Measurements from ENCODE around the gene INMT.

Gene INMT

DNA sequence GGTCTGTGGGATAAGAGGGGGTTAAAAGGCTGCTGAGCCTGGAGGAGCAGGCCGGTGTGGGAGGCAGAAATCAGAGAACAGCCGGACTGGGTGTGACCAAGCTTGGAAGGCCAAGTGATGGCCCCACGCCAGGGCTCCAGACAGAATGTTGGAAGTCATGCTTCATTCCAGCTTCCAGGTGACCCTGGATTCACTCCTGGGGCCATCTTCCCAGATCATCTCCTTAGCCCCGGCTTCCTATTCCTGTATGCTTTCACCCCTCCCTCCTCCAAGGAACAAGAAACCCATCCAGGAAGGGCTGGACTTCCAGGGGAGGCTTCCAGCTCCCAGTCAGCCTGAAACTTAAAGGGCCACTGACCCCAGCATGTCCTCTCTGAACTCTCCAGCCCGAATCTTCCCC lies 1.0 kb downstream of the INMT start:
- no peak for DNase-seq (ENCODE audit: low spot score)

DNA sequence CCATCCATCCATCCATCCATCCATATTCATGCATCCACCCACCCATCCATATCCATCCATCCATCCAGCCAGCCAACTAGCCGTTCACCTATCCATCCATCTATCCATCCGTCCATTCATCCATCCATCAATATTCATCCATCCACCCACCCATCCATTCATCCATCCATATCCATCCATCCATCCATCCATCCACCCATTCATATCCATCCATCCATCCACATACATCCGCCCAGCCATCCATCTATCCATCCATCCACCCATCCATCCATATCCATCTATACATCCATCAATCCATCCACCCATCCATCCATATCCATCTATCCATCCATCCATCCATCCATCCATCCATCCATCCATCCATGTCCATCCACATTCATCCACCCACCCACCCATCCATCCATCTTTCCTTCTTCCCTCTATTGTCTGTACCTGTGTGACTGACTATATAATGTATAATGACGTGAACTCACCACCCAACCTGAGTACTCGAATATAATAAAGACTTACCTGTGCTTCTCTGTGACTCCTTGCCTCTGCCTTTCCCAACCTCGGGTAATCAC lies 2.5 kb downstream of the INMT start:
- DNase-seq (ENCODE audit: low spot score) = no peak

DNA sequence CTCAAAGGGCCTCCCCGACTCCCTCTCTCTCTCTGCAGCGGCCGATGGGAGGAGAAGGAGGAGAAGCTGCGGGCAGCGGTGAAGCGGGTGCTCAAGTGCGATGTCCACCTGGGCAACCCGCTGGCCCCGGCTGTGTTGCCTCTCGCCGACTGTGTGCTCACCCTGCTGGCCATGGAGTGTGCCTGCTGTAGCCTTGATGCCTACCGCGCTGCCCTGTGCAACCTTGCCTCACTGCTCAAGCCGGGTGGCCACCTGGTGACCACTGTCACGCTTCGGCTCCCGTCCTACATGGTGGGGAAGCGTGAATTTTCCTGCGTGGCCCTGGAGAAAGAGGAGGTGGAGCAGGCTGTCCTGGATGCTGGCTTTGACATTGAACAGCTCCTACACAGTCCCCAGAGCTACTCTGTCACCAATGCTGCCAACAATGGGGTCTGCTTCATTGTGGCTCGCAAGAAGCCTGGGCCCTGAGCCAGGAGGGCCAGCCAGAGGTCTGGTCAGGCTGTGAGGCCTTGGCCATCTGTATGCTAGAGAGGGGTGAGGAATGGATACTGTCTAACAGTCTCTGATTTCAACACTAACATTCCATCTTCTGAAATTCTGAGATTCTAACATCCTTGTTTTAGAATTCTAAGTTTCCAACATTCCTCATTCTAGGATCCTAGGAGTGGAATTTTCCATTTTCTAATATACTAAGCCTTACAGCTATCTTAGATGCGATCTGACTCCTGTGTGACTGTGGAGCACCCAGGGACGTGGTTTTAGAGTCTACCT lies 3.6 kb downstream of the INMT start:
- peak; percentile 38 for DNase-seq (ENCODE audit: low spot score)

DNA sequence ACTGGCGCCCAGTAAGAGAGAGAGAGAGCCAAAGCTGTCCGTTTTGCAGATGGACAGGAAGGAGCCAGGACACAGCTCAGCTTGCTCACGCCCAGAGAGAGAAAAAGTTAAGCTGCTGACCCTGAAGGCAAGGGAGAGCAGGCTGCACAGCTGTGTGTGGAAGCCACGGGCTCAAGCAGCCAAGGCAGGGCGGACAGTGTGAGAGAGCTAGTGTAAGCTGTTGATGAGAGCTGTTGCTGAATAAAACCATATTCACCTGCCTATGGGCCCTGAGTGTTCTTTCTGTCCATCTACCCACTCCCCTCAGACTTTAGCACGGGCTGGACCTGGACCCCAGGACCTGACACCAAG lies 5.4 kb downstream of the INMT start:
- no peak for DNase-seq (ENCODE audit: low spot score)

DNA sequence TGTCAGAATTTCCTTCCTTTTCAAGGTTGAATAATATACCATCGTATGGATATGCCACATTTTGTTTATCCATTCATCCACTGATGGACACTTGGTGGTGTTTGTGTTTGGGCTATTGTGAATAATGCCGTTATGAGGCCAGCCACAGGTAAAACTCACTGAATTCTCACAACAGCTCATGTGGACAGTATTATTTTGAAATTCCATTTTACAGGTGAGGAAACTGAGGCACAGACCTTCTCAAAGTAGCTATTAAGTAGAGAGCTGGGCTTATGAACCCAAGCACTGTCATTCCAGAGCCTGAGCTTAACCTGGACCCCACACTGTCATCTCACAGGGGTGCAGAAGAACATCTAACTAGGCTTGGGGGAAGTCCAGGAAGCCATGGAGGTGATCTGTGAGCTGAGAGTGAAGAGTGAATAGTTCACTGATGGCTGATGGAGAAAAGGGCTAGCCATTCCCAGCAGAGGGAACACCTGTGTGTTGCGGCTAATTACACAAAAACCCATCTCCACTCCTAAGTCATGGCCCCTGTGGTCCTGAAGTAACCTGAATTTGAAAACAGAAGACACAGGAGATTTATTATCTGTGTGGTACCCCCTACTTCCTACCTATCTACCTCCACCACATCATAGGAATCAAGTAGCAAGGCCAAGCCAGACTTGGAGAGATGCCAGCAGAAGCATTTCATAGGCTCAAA lies 8.7 kb downstream of the INMT start:
- no peak for DNase-seq (ENCODE audit: low spot score)

DNA sequence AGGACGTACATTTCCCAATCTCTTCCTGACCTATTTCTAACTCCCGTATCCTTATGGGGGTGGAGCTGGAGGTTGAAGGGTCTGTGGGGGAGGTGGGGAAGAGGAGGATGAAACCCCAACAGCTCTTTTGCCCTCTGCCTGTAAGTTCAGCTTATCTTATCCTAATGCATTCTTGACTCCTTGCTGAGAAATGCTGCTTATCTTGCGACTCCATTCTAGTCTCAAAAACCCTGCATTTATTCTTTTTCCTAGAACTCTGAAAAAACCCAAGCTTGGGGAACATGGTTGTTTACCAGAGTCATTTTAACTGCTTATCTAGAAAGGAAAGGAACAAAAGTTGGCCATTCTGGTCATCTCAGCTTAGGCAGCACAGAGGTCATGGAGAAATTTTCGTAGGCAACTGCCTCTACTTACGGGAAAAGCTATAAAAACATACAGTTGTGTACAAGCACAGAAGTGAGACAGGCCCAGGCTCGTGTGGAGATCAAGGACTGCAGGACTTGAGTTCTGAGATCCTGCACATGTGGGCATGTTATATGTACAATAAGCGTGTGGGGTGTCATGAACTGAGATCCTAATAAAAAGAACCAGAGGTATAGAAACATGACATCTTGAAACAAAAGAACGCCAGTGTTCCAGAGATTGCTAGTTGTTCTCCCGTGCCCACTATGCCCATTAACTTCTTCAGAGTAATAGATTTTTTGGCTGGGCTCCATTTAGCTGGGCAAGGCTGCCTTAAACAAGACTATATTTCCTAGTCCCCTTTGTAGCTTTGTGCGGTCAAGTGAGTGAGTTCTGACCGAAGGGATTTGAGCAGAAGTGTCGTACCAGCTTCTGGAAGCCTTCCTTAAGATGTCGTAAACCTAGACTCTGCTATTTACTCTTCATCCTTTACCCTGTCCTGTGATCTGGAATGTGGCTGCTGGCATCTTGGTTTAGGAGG lies 9.6 kb downstream of the INMT start:
- DNase-seq (ENCODE audit: low spot score) = no peak

DNA sequence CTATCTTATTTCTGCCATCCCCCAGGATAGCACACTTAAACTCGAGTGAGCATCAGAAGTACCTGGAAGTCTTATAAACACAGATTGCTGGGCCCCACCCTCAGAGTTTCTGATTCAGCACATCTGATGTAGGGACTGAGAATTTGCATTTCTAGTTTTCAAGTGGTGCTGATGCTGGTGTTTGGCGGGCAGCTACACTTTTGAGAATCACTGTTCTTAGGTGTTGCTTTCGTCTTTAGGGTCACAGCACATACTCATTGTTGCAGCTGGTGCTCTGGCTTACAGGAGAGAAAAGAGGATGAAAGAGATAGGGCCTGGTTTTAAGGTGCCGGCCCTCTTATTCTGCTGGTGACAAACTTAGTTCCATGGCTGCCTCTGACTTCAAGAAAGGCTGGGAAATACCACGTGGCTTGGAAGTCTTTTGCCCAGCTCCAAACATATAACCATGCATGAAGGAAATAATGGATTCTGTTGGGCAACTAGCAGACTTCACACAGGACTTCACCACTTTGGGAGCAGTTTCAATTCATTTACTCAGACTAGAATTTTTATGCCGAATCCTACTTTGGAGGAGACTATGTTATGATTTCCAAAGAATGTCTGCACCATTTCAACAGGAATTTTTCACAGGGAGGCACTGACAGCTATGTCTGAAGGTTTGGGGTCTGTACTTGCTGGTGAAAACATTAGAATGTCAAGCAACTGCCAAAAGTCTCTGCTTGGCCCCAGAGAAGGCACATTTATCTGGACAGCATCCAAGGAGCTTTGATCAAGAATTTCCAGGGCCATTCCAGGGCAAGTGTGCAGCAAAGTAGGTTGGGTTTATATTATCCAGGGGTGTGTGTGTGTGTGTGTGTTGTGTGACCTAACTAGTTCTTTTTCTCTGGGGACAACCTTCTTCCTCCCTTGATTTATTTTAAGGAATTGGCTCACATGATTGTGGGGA lies 12.4 kb downstream of the INMT start:
- DNase-seq (ENCODE audit: low spot score) = no peak

DNA sequence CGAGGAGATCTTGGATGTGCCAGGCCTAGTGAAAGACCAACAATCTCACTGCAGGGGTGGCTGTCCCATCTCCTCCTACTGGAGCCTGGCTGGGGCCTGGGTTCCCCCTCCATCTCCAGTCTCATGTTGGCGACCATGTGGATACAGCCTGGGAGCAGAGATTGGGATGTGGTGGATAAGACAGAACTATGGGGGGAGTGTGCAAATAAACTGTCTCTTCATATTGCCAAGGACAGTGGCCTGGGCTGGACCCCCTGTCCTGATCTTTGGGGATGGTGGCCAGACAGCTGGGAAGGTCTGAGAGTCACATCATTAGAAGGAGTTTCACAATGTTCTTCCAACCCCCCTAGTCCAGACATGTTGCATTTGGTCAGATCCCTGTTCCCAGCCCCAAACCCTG lies 13.5 kb downstream of the INMT start:
- no peak for DNase-seq (ENCODE audit: low spot score)

DNA sequence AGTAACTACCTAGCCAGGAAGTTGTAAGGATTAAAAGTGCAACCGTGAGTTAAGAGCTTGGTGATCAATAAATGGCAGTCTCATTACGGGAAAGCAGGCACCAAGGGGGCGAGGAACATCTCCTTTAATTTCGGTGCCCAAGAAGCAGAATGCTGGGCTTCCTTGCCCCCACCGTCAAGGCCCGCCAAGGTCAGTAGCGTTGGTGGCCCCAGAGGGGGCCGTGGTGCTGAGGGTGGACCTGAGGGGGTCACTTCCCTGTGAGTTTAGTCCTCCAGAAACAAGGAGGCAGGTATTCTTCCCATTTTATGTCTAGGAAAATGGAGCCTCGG lies 18.9 kb downstream of the INMT start:
- DNase-seq (ENCODE audit: low spot score) = no peak

DNA sequence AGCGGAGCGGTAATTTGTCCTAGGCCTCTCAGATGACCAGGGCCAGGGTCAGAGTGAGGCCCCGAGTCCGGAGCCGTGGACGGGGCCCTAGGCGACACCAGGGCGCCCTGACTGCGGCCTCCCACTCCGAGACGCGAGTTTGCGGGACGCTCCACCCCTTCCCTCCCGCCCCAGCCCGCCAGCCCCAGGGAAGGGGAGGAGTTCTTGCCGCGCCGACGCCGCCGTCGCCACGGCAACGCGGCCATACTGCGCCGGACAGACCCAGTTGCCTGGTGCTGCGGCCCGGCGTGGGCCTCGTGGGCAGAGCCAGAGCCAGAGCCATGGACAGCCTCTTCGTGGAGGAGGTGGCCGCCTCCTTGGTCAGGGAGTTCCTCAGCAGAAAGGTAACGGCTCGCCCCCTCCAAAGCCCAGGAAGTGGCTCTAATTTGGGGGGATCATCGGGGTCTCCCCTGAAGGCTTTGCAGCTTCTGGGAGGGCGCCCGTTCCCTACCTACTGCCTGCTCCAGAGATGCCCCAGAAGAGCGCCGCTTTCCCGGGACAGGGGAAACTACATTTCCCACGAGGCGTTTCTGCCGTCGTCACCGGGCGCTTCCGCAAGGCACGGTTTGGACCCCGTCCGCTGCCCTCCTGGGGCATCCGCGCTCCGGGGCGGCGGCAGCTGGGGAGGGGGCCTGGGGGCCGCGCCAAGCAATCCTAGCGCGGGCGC lies 19.4 kb downstream of the INMT start, which contains the start of gene MINDY4:
Gene MINDY4, plus strand, starts transcription at position 244 of the 706 bp plus-strand sequence. Its CDS starts 77 bp downstream, at position 321.
- peak; percentile 72 for DNase-seq (ENCODE audit: low spot score)

DNA sequence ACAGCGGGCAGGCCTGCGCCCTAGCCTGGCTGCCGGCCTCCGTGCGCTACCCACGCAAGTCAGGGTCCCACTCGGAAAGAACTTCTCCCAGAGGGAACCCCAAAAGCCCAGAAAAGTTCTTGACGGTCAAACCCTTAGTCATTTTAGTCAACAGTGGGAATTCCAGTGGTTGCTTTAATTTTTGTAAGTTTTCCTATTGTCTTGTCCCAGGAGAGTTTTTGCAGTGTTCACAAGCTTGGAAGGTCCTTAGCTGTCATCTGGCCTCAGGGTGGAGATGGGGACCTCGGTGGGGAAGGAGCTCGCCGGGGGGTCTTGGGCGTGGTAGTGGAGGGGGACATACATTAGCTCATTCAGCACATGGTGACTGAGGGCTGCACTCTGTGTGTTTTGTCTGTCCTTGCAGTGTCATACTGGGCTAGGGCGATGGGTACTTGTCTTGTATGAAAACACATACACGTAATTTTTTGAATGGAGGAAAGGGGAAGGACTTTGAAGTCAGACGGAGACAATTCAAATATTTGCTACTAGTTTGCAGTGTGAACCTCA lies 20.0 kb downstream of the INMT start:
- DNase-seq (ENCODE audit: low spot score) = no peak

DNA sequence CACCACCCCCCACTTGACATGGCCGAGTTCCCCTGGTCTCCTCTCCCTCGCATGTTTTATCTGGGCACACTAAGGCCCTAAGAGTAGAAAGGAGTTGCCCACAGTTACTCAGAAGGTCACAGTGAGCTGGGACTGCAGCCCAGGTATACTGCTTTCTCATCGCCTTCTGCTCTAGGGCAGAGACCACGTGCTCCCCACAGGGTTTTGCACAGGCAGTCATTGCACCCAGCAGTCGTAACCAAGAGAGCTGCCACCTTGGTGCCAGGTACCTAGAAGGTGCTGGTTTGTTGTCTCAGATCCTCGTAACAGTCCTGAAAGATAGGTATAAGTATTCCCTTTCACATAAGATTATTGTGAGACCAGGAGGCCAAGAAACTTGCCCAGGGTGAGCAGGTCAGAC lies 21.0 kb downstream of the INMT start:
- no peak for DNase-seq (ENCODE audit: low spot score)

DNA sequence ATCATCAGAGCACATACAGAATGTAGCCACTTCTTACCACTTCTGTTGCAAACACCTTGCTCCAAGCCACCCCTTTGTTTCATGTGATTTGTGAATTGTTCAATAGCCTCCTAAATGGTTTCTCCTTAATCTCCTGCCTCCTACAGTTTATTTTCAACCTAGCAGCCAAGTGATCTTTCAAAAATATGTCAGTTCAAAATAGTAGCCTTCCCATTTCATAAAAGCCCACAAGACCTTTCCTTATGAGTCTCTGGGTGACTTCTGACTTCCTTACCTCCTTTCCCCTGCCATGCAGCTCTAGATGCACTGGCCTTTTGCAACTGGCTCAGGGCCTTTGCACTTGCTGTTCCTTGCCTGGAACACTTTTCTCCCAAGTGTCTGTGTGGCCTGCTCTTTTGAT lies 24.1 kb downstream of the INMT start:
- DNase-seq (ENCODE audit: low spot score) = no peak

DNA sequence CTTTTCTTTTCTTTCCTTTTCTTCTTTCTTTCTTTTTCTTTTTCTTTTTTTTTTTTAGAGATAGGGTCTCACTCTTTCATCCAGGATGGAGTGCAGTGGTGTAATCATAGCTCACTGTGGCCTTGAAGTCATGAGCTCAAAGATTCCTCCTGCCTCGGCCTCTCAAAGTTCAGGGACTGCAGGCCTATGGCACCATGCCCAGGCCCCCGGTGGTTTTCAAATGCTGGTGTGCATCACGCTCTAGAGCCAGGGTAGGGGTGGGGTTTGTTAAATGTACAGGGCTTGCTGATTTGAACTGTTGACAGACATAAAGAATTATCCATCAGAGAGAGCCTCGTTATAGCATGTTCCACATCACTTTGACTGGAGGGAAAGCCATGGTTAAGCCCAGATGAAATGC lies 25.0 kb downstream of the INMT start:
- no peak for DNase-seq (ENCODE audit: low spot score)

DNA sequence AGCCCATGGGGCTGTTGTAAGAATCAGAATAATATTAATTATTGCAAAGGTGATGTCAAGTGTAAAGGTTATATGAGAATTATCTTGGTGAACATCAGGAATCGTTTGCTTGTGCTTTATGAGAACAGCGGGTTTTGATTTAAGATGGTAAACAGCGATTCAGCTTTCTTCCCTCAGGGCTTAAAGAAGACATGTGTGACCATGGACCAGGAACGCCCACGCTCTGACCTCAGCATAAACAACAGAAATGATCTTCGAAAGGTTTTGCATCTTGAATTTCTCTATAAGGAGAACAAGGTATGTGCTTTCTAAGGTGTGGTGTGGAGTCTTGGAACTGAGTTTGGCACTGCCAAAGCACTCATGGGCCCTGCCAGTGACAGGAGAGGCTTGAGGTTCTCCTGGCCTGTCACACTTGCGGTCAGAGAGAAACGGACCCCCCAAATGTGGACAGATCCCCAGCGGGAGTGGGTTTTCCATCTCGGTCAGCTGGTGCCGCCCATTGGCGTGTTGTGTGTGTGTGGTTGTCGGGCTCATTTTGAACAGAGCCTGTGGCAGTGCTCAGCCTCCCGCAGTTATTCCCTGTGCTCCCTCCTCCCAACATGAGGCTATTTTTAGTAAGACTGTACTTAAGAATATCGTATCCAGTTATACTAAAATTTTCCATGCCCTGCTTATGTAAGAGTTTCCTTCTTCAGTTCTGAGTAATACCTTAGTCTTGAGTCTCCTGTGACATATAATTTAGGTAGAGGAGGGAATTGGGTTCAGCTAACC lies 26.5 kb downstream of the INMT start:
- no peak for DNase-seq (ENCODE audit: low spot score)

DNA sequence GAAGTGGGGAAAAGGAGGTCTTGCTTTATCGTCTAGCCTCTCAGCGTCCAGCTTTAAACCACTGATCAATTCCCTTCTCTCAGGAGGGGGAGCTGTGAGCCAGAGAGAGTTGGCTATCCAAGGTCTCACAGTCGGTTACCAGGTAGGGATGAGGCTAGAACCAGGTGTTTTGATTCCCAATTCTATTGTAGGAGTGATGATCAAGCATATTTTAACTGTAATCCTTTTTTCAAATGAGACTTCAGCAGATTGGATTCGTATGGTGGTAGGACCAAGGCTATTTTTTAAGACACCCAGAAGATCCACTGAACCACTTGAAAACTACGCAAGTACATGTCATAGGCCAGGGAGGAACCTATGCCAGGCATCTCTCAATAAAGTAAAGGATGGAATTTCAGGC lies 27.6 kb downstream of the INMT start:
- DNase-seq (ENCODE audit: low spot score) = no peak

DNA sequence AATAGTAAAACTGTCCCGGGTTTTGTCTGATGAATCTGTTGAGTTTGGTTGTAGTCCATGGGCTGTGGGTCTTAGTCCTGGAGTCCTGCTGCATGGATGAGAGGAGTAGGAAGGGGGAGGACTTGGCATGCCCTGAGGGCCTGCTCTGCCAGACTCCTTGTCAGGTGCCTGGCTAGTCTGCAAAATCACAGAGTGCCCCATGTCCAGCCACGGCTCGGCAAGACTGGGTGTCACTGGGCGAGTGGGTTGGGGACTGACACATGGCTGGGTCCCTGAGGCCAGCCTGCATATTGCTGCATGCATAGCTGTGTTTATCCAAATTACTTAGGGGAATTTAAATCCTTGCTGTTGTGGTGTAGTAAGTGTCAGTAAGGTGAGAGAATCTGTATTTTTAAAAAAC lies 29.0 kb downstream of the INMT start:
- no peak for DNase-seq (ENCODE audit: low spot score)

DNA sequence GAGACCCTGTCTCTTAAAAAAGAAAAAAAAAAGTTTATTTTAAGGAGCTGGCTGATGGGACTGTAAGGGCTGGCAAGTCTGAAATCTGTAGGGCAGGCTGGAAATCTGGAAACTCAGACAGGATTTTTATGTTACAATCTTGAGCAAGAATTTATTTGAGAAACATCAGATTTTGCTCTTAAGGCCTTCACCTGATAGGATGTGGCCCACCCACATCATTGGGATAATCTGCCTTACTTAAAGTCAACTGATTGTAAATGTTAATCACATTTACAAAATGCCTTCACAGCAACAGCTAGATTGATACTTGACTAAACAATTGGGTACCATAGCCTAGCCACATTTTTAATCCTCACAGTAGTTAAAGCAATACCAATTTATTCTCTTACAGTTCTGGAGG lies 30.8 kb downstream of the INMT start:
- DNase-seq (ENCODE audit: low spot score) = no peak

DNA sequence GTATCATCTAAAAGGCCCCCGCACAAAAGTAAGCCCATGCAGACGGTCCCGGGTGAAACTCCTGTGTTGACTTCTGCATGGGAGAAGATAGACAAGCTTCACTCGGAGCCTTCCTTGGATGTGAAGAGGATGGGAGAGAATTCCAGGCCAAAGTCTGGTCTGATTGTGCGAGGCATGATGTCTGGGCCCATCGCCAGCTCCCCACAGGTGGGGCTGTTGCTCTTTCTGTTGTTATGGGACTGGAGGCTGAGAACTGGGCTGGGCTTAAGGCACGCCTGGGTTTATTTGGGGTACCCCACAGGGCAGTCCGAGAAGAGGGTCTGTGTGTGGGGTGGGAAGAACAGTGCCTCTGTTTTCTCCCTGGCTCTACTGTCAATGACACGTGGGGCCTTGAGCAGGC lies 33.9 kb downstream of the INMT start:
- no peak for DNase-seq (ENCODE audit: low spot score)

DNA sequence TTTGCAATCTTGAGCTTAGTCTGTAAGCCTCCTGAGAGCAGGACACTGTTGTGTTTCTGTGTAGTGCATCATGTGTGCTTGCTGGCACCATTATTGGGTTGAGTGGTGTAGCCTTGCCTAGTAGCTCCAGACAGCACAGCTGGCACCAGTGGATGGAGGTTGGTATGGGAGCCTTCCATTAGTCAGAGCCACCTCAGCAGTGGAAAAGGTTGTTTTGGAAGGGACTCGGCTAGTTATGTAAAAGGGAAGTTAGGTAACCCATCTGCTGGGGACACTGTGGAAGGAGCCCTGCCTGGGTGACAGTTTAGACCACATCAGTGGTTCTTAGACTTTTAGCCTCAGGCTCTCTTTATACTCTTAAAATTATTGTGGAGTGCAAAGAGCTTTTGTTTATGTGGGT lies 35.6 kb downstream of the INMT start:
- no peak for DNase-seq (ENCODE audit: low spot score)
